Activated CD8-positive, alpha-beta memory T cell treated with anti-CD3 and anti-CD28 coated beads, Interleukin-2, amount 50 U/mL, for 24 hours (primary cell): ENCODE data around the gene PIGP.
"Not testable (repeated sequence)": the region's sequence is repeated elsewhere in the genome, so short reads cannot be mapped to it uniquely, and the experiment has no call there.

ENCODE experiments used
- DNase-seq: peaks from one replicate; pipeline ENCODE4 v3.0.0-alpha.2; 2020; ENCODE audit errors: extremely low read depth

PIGP gene

DNA sequence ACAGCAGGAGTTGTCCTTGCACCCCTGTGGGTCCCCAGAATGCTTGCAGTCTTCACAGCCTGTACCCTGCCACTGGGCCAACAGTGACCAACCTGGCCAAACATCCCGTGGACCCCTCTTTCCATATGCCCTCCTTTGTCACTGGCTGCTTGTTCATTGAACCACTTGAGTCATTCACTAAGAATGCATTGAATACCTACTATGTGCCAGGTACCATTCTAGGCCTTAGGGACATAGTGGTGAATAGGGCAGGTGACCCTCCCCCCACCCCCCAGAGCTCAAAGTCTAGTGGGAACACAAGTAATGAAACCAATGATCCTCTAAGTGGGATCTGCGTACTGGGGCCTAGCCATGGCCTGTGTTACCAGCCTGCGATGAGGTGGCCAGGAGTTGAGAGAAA is 28.2 kb downstream of the PIGP start:
- DNase-seq: no peak

DNA sequence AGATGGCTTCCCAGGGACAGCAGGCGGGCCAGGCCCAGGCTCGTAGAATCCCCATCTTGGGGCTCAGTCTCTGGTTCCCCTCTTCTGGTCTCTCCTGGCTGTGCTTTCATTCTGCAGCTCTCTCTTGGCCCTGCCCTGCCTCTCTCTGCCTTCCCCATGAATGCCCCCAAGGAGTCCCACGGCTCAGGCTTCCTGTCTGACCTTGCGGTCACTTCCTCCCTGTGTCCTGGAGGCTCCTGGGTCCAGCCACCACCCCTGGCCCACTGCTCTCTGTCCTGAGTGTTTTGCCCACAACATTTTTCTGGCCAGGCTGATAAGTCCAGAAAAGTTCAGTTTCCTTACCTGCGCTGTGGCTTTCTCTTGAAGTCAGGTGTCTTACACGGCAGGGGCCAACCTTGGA is 29.1 kb downstream of the PIGP start:
- no peak for DNase-seq

DNA sequence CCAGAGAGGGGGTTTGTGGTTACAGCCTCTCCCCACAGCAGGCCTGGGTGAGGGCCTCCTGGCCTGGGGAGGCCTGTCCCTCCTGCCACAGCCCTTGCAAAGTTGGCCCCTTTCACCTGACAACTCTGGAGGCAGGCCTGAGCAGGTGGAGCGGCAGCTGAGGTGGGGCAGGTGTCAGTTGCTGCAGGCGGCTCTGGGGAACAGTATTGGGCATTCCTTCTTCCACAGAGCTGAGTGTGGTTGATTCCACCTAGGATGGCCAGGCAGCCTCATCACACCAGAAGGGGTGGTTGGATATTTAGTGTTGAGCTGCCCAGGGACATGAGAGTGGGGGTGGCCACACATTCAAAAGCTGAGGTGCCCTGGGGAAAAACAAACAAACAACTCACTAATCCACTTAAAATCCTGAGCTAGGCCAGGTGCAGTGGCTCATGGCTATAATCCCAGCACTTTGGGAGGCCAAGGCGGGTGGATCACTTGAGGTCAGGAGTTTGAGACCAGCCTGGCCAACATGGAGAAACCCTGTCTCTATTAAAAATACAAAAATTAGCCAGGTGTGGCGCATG is 31.1 kb downstream of the PIGP start:
- DNase-seq: no peak

DNA sequence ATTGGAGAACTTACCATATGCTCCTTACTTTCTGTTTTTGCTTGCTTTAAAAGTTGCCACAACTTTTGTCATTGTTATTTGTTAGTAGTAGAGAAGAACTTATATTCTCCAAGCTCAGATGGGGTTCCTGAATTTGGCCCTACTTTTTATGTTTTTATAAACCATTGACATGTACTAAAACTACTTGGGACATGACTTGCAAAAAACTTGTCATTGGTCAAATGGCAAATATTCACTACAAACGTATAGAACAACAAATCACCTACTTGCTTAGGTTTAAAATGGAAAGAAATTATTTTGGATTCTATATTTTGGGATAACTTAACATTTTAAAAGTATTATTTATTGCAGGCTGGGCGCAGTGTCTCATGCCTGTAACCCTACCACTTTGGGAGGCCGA is 32.7 kb downstream of the PIGP start:
- no peak for DNase-seq

DNA sequence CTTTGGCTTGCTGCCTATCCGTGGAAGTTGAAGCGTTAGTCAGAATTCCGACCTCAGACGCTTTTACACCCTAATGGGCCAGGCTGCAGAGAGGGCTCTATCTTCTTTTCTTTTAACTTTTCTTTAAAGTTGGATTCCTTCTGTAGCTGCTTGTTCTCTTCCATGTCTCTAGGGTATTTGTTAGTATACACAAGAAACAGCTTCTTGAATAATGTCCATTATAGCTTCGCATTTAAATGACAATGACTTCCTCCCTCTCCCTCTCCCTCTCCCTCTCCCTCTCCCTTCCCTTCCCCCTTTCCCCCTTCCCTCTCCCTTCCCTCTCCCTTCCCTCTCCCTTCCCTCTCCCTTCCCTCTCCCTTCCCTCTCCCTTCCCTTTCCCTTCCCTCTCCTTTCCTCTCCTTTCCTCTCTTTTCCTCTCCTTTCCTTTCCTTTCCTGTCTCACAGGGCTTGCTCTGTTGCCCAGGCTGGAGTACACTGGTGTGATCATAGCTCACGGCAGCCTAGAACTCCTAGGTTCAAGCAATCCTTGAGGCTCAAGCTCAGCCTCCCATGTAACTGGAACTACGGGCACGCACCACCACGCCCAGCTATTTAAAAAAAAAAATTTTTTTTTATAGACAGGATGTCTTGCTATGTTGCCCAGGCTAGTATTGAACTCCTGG is 33.3 kb downstream of the PIGP start:
- DNase-seq: no peak

DNA sequence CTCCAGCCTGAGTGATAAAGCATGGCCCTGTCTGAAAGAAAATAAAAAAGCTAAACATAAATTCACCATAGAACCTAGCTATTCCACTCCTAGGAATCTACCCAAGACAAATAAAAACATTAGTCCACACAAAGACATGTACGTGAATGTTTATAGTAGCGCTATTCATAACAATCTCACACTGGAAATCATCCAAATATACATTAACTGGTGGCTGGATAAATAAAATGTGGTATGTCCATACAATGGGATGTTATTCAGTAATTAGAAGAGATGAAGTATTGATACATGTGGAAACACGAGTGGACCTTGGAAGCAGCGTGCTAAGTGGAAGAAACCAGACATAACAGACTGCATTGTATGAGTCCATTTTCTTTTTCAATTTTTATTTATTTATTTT is 36.7 kb downstream of the PIGP start:
- no peak for DNase-seq

DNA sequence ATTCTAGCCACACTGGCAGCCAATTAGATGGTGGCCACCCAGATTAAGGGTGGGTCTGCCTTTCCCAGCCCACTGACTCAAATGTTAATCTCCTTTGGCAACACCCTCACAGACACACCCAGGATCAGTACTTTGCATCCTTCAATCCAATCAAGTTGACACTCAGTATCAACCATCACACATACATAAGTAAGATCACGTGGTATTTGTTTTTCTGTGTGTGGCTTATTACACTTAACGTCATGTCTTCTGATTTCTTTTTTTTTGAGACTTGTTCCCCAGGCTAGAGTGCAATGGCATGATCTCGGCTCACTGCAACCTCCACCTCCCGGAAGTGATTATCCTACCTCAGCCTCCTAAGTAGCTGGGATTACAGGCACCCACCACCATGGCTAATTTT is 38.5 kb downstream of the PIGP start:
- DNase-seq: not testable (repeated sequence)

DNA sequence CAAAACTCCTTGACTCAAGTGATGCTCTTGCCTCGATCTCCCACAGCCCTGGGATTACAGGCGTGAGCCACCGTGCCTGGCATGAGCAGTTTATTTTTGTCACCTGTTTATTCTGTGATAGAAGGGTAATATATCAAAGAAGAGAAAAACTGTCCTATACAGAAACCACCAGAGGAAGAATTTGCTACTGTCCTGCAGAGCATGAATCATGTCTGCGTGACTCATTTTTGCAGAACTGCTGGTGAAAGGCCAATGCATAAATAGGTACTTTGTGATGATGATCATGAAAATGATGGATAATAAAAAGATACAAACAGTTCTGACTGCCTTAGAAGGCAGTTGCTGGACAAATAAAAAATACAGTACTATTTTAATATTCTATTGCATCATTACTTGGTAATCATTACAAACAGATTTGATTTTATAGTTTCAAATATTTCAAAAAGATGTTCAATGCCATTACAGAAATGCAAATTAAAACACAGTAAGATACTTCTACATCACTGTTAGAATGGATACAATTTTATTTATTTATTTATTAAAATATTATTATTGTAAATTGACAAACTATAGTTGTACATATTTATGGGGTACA is 39.9 kb downstream of the PIGP start:
- no peak for DNase-seq

DNA sequence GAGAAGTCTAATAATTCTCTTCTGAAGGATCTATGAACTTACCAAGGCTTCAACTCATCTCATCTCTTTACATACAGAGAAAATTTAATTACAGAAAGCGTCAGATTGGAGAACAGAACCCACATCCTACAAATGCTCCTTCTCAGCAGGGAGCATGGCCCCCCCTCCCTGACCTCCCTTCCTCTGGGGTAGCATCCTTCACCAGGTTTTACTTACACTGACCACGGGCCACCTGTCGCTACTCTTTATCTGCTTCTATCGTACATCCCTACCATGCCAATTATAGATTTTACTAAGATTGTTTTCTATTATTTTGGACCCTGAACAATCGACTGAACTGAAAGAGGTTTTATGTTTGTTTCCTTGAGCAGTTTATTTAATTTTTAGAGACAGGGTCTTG is 40.6 kb downstream of the PIGP start:
- no peak for DNase-seq

DNA sequence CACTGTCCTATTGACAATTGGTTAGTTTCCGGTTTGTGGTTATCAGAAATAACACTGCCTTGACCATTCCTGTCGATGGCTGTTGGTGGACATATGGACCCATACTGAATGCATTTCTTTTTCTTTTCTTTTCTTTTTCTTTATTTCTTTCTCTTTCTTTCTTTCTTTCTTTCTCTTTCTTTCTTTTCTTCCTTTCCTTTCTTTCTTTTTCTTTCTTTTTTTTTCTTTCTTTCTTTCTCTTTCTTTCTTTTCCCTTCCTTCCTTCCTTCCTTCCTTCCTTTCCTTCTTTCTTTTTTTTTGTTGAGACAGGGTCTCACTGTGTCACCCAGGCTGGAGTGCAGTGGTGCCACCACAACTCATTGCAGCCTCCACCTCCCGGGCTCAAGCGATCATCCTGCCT is 42.0 kb downstream of the PIGP start:
- DNase-seq: no peak

DNA sequence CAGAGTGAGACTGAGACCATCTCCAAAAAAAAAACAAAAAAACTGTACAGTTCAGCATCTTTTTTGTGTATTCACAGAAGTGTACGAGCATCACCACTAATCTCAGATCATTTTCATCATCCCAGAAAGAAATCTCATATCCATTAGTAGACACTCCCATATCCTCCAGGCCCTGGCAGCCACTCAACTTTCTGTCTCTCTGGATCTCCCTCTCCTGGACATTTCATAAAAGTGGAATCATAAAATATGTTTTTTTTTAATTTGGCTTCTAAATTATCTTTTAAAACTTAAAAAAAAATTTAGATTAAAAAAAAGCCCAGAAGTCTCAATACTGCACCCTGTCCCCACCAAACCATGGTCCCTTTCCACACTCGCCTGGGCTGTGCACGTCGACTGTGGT is 44.3 kb downstream of the PIGP start:
- DNase-seq: no peak

DNA sequence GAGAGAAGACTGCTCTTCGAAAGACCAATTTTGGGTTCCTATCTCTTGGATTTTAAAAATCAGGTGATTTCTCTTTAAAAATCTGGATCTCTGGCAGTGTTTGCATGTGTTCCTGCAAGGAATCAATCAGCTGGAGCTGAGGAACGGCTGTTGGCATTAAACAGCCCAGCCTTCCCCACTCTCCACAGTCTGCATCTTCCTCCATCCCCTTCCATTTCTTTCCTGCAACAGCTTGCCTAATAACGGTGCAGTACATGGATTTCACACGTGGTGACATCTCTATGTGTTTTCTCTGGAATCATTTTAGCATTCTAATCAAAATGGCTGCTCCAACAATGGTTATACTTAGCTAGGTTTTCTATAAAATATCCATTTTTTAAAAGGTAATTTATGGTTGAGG is 46.4 kb downstream of the PIGP start:
- no peak for DNase-seq

DNA sequence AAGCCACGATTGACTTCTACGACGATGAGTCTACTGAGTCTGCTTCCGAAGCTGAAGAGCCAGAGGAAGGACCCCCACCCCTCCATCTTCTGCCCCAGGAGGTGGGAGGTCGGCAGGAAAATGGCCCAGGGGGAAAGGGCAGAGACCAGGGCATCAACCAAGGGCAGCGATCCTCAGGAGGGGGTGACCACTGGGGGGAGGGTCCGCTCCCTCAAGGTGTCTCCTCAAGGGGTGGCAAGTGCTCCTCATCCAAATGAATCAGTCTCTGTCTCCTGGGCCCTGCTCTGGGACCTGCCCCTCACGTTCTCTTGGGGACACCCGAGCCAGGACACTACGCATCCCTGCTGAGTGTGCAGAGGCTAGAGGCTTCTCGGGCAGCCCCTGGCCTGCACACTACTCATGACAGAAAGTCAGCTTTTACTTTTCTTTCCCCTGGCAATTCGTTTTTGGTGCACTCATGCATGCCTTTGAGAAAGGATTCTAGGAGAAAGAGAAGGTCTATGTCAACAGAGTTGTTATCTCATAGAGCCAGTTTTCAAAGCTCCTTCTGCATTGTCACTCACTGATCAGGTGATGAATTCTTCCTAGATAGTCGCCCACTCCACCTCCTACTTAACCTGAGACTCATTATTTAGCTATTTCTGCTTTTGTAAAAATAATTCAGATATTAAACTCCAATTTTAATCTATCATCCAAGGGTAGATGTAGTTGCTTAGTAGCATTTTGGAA is 54.8 kb downstream of the PIGP start:
- no peak for DNase-seq
